Endothelial cell of umbilical vein (primary cell): Measurements from ENCODE around the gene NPY. TPM values are rescaled to one million over a fixed set of nuclear protein-coding genes. Genes with fewer than 3 reads are reported as not detected.

ENCODE experiments used
- BruUV-seq: library from RNA; stranded (reverse); fragments of 400-500 nt; replicated peaks from 2 replicates; lab custom pipeline; 2021; lab: Mats Ljungman, UMichigan
- CTCF ChIA-PET: fragments of 300-600, 350-600 bp; sonication (Branson Sonifier 250); formaldehyde crosslinking; loops from one replicate; lab custom pipeline; 2021; ENCODE audit warnings: antibody characterized with exemption, inconsistent platforms; lab: Charles Lee
- POLR2A ChIA-PET: fragments of 300-600, 350-600 bp; sonication (Branson Sonifier 250); formaldehyde crosslinking; loops from one replicate; lab custom pipeline; 2021; ENCODE audit warnings: antibody characterized with exemption, inconsistent platforms; lab: Charles Lee
- DNase-seq: peaks from one replicate; pipeline ENCODE4 v3.0.0-alpha.2; 2011; ENCODE audit warnings: low read depth, low spot score
- FAIRE-seq: peaks from 2 replicates; lab custom pipeline; 2011; peaks lifted over from hg19 to GRCh38; lab: Jason Lieb, UNC
- H2AFZ ChIP-seq: 2 replicates; pipeline ENCODE4 v1.6.0; 2012; ENCODE audit warnings: low read depth, low read length, control low read depth, inconsistent platforms
- H3K27ac ChIP-seq: 2 replicates; pipeline ENCODE4 v1.5.1; 2011; ENCODE audit warnings: low read depth, mild to moderate bottlenecking, control low read depth, low read length, moderate library complexity; ENCODE audit not compliant: insufficient read depth
- H3K27me3 ChIP-seq, 2 experiments: 2 replicates each; pipeline versions ENCODE4 v1.6.0 to v1.6.1; 2011; ENCODE audit warnings: low read length in 2 of 2, mixed read lengths in 1 of 2; ENCODE audit not compliant: control insufficient read depth in 2 of 2, insufficient read depth in 2 of 2
- H3K36me3 ChIP-seq, 2 experiments: 2 replicates in 1 of 2; 3 replicates in 1 of 2; pipeline ENCODE4 v1.5.1; 2011; ENCODE audit warnings: low read length in 2 of 2, mild to moderate bottlenecking in 1 of 2, moderate library complexity in 1 of 2; ENCODE audit not compliant: control insufficient read depth in 2 of 2, insufficient read depth in 2 of 2; ENCODE audit errors: extremely low read depth in 1 of 2
- H3K4me1 ChIP-seq: 3 replicates; pipeline ENCODE4 v1.5.1; 2011; ENCODE audit warnings: mild to moderate bottlenecking, low read length; ENCODE audit not compliant: control insufficient read depth, insufficient read depth; ENCODE audit errors: extremely low read depth
- H3K4me2 ChIP-seq: 2 replicates; pipeline ENCODE4 v1.6.1; 2011; ENCODE audit warnings: low read length, control low read depth, mixed read lengths; ENCODE audit not compliant: insufficient read depth
- H3K4me3 ChIP-seq, 3 experiments: fragments of 200-600 bp in 1 of 3; sonication (generic), shearing (Covaris generic) in 1 of 3; replicated peaks in 1 of 3; 2 replicates each; pipeline ENCODE4 v1.5.1; 2011 to 2016; ENCODE audit warnings: control low read depth in 3 of 3, low read length in 3 of 3, mild to moderate bottlenecking in 2 of 3, inconsistent platforms in 1 of 3, low read depth in 1 of 3, moderate library complexity in 1 of 3; ENCODE audit not compliant: insufficient read depth in 1 of 3
- H3K79me2 ChIP-seq: 2 replicates; pipeline ENCODE4 v1.6.0; 2012; ENCODE audit warnings: low read length, inconsistent platforms; ENCODE audit not compliant: control insufficient read depth, insufficient read depth
- H3K9ac ChIP-seq: replicated peaks from 2 replicates; pipeline ENCODE3; 2011; ENCODE audit warnings: low read length, control low read depth; ENCODE audit not compliant: insufficient read depth; ENCODE audit errors: extremely low read depth
- H3K9me1 ChIP-seq: replicated peaks from 3 replicates; pipeline ENCODE4 v1.6.0; 2011; ENCODE audit warnings: mild to moderate bottlenecking, low read length; ENCODE audit not compliant: control insufficient read depth, insufficient read depth; ENCODE audit errors: extremely low read depth
- H3K9me3 ChIP-seq: replicated peaks from 2 replicates; pipeline ENCODE4 v1.5.1; 2012; ENCODE audit warnings: low read length, inconsistent platforms; ENCODE audit not compliant: control insufficient read depth, insufficient read depth
- H4K20me1 ChIP-seq: replicated peaks from 2 replicates; pipeline ENCODE3; 2011; ENCODE audit warnings: mild to moderate bottlenecking, low read length; ENCODE audit not compliant: control insufficient read depth, insufficient read depth; ENCODE audit errors: extremely low read depth
- EZH2 ChIP-seq: IDR thresholded peaks from 2 replicates; pipeline ENCODE4 v1.6.1; 2012; ENCODE audit warnings: borderline replicate concordance, low read depth, mild to moderate bottlenecking, moderate library complexity, low read length, inconsistent platforms; ENCODE audit not compliant: severe bottlenecking
- FOS ChIP-seq: IDR thresholded peaks from 2 replicates; pipeline ENCODE4 v1.6.1; 2011; ENCODE audit warnings: mild to moderate bottlenecking, low read length, moderate library complexity, borderline replicate concordance; ENCODE audit not compliant: insufficient read depth
- GATA2 ChIP-seq: IDR thresholded peaks from 2 replicates; pipeline ENCODE4 v1.7.0; 2011; ENCODE audit warnings: low read depth, mild to moderate bottlenecking, moderate library complexity, mixed read lengths, low read length; ENCODE audit not compliant: insufficient read length, insufficient read depth
- JUN ChIP-seq: IDR thresholded peaks from 2 replicates; pipeline ENCODE4 v1.6.1; 2011; ENCODE audit warnings: borderline replicate concordance, low read depth; ENCODE audit not compliant: insufficient read length, insufficient read depth
- MAX ChIP-seq: IDR thresholded peaks from 2 replicates; pipeline ENCODE4 v1.6.1; 2011; ENCODE audit not compliant: insufficient read depth, insufficient read length
- MYC ChIP-seq: IDR thresholded peaks from one replicate; pipeline ENCODE4 v1.6.1; 2011; ENCODE audit warnings: mild to moderate bottlenecking, low read depth, low read length
- POLR2A ChIP-seq: IDR thresholded peaks from 2 replicates; pipeline ENCODE4 v1.6.1; 2012; ENCODE audit warnings: low read depth, mild to moderate bottlenecking, control low read depth, low read length
- POLR2AphosphoS5 ChIP-seq: IDR thresholded peaks from 2 replicates; pipeline ENCODE4 v1.6.1; 2012; ENCODE audit warnings: low read depth, mild to moderate bottlenecking, control low read depth, low read length, moderate library complexity; ENCODE audit not compliant: insufficient read depth
- dilution Hi-C: fragments of 300-500 bp; cut with MboI; formaldehyde crosslinking; loops from one replicate; pipeline ENCODE4 v1.15.0; 2019; ENCODE audit warnings: low sequenced_read_pairs; ENCODE audit not compliant: extremely low pct_ligation_motif_present
- intact Hi-C: fragments of 100-400 bp; cut with micrococcal nuclease; formaldehyde crosslinking; loops from one replicate; pipeline ENCODE4 v1.10.0; 2022
- polyA plus RNA-seq, 4 experiments: library from polyadenylated mRNA; depleted of rRNA in 3 of 4; stranded (reverse) in 3 of 4; unstranded in 1 of 4; fragments of >200 nt; gene quantifications; 2 replicates each; pipeline versions ENCODE4 v1.2.1 to v1.2.3, GENCODE V29; 2011 to 2012; ENCODE audit warnings: missing spikeins in 1 of 4
- total RNA-seq: library from RNA; stranded (reverse); gene quantifications from 2 replicates; pipeline ENCODE4 v1.2.3, GENCODE V29; 2021
- TF ChIP-seq, protein P1 (sequence below), 2 donors: IDR thresholded peaks; 1 replicate in 1 of 2; 2 replicates in 1 of 2; pipeline ENCODE4 v1.5.1; 2011; ENCODE audit warnings: low read length in 2 of 2, mild to moderate bottlenecking in 2 of 2, moderate library complexity in 2 of 2, control low read depth in 1 of 2, inconsistent platforms in 1 of 2, low read depth in 1 of 2; ENCODE audit not compliant: insufficient read depth in 1 of 2; ENCODE audit errors: extremely low read depth in 1 of 2

Gene NPY
- total and polyA plus RNA-seq, 2 donors (not counting 3 experiments of a cell fraction or from before 2014, with no cell fraction given) = not detected

GRCh38 chr7:24299192-24299591 is 15.2 kb downstream of the NPY start:
- CTCF ChIA-PET = no interaction called here
- H4K20me1 ChIP-seq = no peaks in the 10 kb centered on the region
- FAIRE-seq (no peak), DNase-seq (no peak)
- dilution Hi-C loops (no loop called here), intact Hi-C loops (loop anchor here (10.0 kb wide), 1 partner anchor 796 kb away; no protein-coding TSS in a partner anchor)
- no peaks in the 10 kb centered on the region for H3K36me3 ChIP-seq
- POLR2A ChIA-PET = no interaction called here
- H3K27ac ChIP-seq = no peak overlapping the region
- H3K4me1 ChIP-seq = no peaks in the 10 kb centered on the region
- no peak overlapping the region for H3K4me2 ChIP-seq
- BruUV-seq = no TSS peak
- no peaks in the 10 kb centered on the region for H3K9me3 ChIP-seq
- no peak overlapping the region for H3K4me3 ChIP-seq
- no peak overlapping the region for H3K9ac ChIP-seq
- H3K9me1 ChIP-seq = no peaks in the 10 kb centered on the region
- no peaks in the 10 kb centered on the region for H3K79me2 ChIP-seq
- no peak overlapping the region for H2AFZ ChIP-seq
- no peaks in the 10 kb centered on the region for H3K27me3 ChIP-seq
- no peak for TF ChIP-seq POLR2A
- TF ChIP-seq MAX = no peak
- TF ChIP-seq POLR2AphosphoS5 = no peak
- no peak for TF ChIP-seq GATA2
- TF ChIP-seq, protein P1, sequence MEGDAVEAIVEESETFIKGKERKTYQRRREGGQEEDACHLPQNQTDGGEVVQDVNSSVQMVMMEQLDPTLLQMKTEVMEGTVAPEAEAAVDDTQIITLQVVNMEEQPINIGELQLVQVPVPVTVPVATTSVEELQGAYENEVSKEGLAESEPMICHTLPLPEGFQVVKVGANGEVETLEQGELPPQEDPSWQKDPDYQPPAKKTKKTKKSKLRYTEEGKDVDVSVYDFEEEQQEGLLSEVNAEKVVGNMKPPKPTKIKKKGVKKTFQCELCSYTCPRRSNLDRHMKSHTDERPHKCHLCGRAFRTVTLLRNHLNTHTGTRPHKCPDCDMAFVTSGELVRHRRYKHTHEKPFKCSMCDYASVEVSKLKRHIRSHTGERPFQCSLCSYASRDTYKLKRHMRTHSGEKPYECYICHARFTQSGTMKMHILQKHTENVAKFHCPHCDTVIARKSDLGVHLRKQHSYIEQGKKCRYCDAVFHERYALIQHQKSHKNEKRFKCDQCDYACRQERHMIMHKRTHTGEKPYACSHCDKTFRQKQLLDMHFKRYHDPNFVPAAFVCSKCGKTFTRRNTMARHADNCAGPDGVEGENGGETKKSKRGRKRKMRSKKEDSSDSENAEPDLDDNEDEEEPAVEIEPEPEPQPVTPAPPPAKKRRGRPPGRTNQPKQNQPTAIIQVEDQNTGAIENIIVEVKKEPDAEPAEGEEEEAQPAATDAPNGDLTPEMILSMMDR (IDR thresholded peaks at IDR 0.05; ENCODE audit: extremely low read depth in 1 of 2, insufficient read depth in 1 of 2, low read depth in 1 of 2, low read length in 2 of 2) = no peak
- TF ChIP-seq MYC = no peak
- TF ChIP-seq EZH2 = no peak
- no peak for TF ChIP-seq JUN
- TF ChIP-seq FOS = no peak
